Glomerular visceral epithelial cell (primary cell): ENCODE measurements around the gene DCP2.

Experiments
- DNase-seq: peaks from one replicate; pipeline ENCODE4 v3.0.0-alpha.2; 2016; ENCODE audit errors: extremely low spot score

DCP2 gene

DNA sequence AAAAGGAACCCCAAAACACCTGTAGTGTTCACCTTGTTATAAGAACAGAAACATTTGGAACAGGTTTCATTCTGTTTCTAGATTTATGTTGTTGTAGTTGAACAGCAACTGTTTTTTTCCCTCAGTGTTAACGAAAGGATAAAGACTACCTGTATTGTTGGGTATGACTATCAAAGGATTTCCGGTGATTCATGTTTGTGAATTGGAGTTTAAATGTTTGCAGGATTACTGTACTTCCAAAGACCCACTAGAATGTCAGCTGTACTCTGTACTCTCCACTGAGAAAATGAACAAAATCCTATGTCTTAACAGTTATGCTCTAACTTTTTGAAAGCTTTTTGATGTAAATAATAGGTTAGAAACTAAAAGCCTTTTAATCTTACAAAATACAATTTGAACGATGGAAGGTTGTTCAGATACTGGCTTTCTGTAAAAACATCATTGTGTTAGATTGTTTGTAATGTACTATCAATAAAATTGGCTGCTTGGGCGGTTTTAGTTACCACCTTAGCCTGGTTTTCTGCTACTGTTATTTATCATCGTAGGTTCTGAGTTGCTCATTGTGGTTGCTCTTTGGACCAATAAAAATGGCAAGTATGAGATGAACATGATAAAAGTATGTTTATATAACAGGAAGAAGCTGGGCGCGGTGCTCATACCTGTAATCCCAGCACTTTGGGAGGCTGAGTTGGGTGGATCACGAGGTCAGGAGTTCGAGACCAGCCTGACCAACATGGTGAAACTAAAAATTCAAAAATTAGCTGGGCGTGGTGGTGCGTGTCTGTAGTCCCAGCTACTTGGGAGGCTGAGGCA is 44.1 kb downstream of the DCP2 start:
- peak; percentile 63 for DNase-seq

- DNase-seq = no peak
Observed at GRCh38 chr5:113022661-113023060, 46.1 kb downstream of the DCP2 start.

- DNase-seq = no peak
Observed at GRCh38 chr5:113024076-113024697, 47.6 kb downstream of the DCP2 start.

- no peak for DNase-seq
Observed at GRCh38 chr5:113025596-113025995, 49.0 kb downstream of the DCP2 start.

GRCh38 chr5:113026211-113026610 is 49.6 kb downstream of the DCP2 start:
- DNase-seq = no peak

DNA sequence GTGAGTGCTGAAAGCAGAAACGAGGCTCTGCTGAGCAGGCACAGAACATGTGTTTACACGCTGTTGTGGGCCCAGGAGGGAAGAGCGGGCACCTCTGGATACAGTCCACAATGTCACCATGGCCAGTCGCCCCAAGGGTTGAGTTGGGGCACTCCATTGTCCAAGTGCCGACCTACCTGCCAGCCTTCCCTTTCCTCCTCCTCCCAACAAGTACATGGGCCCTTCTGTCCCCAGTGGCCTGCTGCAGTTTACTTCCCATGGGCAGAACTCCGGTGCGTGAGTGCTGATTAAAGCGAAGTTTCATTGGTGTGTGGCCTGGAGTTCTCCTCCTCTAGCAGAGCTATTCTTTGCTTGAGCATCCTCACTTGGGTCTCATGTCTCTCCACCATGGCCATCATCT is 50.4 kb downstream of the DCP2 start:
- DNase-seq = no peak

GRCh38 chr5:113027431-113027830 is 50.8 kb downstream of the DCP2 start:
- DNase-seq = no peak

GRCh38 chr5:113029614-113030013 is 53.0 kb downstream of the DCP2 start:
- no peak for DNase-seq

GRCh38 chr5:113031104-113031503 is 54.5 kb downstream of the DCP2 start:
- DNase-seq = no peak

- no peak for DNase-seq
Observed at GRCh38 chr5:113031557-113031956, 55.0 kb downstream of the DCP2 start.

DNA sequence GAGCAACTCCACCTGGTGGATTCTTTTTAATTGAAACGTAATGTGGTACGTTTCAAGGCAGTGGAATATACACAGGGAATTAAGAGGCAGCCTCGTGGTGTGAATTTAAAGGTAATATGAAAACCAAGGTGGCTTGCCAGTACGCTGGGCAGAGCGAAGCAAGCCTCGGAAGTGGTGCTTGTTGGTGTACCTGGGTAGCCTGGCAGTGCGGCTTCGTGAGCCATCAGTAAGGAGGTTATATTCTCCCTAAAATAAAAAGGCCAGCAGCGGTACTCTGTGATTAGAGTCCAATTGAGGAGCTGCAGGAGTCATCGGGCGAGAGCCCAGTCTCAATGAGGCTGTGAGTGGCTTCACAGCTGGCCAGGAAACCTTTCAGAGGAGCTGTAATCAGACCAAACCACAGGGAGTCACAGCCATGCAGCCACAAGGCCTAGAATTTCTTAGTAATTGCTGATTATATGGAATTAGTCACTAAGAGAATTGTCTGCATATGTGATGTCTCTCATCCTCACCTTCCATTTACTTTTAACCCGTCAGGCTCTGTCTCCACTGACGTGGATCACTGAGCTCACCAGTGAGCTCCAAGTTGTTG is 57.7 kb downstream of the DCP2 start:
- peak; percentile 94 for DNase-seq

- no peak for DNase-seq
Observed at GRCh38 chr5:113035096-113035495, 58.5 kb downstream of the DCP2 start.

- no peak for DNase-seq
Observed at GRCh38 chr5:113036321-113036720, 59.7 kb downstream of the DCP2 start.

GRCh38 chr5:113036826-113037225 is 60.2 kb downstream of the DCP2 start:
- no peak for DNase-seq

GRCh38 chr5:113038136-113038535 is 61.5 kb downstream of the DCP2 start:
- no peak for DNase-seq

DNA sequence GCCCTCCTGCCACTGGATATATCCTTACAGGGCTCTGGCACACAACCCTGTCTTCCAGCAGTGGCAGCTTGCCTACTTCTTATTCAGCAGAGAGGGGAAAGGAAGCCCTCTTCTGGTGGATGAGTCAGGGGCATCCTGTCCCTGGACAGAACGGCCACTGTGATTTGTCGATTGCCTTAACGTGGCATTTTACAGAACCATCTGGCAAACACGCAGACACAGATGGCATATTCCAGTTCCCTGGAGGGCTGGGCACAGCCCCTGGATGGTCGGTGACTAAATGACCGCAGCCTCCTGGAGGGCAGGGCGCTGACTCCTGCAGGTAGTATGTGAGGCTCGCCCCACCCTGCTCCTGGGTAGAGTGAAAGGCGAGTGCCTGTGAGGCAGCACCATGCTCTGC is 62.1 kb downstream of the DCP2 start:
- peak; percentile 58 for DNase-seq

- DNase-seq = no peak
Observed at GRCh38 chr5:113039229-113039933, 62.8 kb downstream of the DCP2 start.

GRCh38 chr5:113039934-113040285 is 63.3 kb downstream of the DCP2 start:
- DNase-seq = no peak

DNA sequence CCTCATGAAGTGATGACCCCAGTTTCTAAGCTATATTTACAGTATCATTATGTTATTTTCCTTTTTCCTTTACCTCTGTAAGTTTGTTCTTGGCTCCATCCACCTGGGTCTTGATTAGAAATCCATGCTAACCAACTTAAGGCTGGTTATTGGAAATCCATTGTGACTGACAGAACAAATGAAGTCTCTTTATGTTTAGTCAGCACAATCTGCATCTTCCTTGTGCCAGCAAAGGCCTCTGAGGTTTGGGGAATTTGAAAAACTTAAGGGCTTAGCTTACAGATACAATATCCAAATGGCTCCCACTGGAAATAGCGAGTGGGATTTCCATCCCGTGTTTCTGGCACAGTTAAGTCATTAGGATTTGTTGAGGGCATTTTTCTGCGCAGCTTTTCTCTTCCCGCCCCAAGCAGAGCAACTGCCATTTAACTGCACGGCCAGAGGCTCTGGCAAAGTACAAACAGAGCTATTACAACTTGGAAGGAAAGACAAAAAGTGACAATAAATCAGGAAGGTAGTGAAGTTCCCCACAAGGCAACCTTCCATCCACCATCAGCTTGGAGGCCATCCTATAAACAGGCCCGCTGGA is 64.2 kb downstream of the DCP2 start:
- no peak for DNase-seq

- DNase-seq = no peak
Observed at GRCh38 chr5:113042491-113043243, 66.1 kb downstream of the DCP2 start.

DNA sequence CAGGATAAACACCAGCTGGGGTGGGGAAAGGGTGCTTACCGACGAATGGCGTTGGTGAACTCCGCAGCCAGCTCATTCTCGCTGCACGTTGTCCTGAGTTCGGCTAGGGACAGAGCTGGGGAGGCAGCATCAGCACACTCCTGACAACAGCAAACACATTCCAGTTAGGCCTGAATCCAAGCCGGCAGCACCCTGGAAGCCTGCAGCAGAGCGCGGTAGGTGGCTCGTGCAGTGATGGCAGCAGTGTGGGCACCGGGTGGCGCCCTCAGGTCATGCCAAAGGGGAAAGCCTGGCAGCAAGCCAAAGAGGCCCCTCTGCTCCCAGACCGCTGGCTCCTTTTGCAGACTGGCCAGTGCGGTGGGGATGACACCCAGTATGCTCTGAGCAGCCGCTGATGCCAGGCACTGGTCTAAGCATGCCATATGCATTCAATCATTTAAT is 66.9 kb downstream of the DCP2 start:
- DNase-seq = peak; percentile 40
